K562 (cell line): ENCODE results near the gene GCHFR. TPM values are rescaled to one million over a fixed set of nuclear protein-coding genes. Genes with fewer than 3 reads are reported as not detected.
A peak's percentile ranks its signal among the peaks of the same experiment; 100 is the strongest.

Experiments used
- ATAC-seq: fragments of 200-7000 bp; cut with Tn5 transposase; 3 replicates; pipeline ENCODE4 v1.9.1; 2020; ENCODE audit warnings: moderate library complexity
- BruUV-seq: library from RNA; stranded (reverse); fragments of 400-500 nt; replicated peaks from 2 replicates; lab custom pipeline; 2021; lab: Mats Ljungman, UMichigan
- CTCF ChIA-PET: fragments of 300-600 bp; formaldehyde crosslinking; extraction: SDS; loops from one replicate; lab custom pipeline; 2021; ENCODE audit warnings: low intra/inter-chr PET ratio; lab: Yijun Ruan, JAX
- POLR2A ChIA-PET: fragments of 300-600, 350-650 bp; sonication (Branson Sonifier 250); formaldehyde crosslinking; extraction: SDS; loops from one replicate; lab custom pipeline; 2021; ENCODE audit warnings: antibody characterized with exemption, inconsistent platforms; lab: Yijun Ruan, JAX
- DNase-seq, 4 experiments: peaks; one replicate each; pipeline versions ENCODE4 v3.0.0 to v3.0.0-alpha.2; 2011 to 2018; ENCODE audit warnings: low spot score in 3 of 4, mixed read lengths in 3 of 4; ENCODE audit errors: extremely low read depth in 1 of 4
- FAIRE-seq: peaks from 2 replicates; lab custom pipeline; 2011; peaks lifted over from hg19 to GRCh38; lab: Jason Lieb, UNC
- H2AFZ ChIP-seq: 2 replicates; pipeline ENCODE4 v1.6.0; 2011; ENCODE audit warnings: low read depth, low read length, control low read depth, inconsistent platforms
- H3K27ac ChIP-seq: fragments of 200-600 bp; 3 replicates; pipeline ENCODE4 v1.8.0; 2011; ENCODE audit warnings: low read depth, mild to moderate bottlenecking, control low read depth, inconsistent platforms, low read length, moderate library complexity, mixed read lengths; ENCODE audit errors: extremely low read depth
- H3K27me3 ChIP-seq, 2 experiments: fragments of 300-600 bp in 1 of 2; 2 replicates in 1 of 2; 3 replicates in 1 of 2; pipeline versions ENCODE4 v1.6.0 to v1.8.0; 2011; ENCODE audit warnings: inconsistent platforms in 2 of 2, low read length in 2 of 2, mild to moderate bottlenecking in 1 of 2, mixed read lengths in 1 of 2, moderate library complexity in 1 of 2; ENCODE audit not compliant: control insufficient read depth in 2 of 2, insufficient read depth in 2 of 2
- H3K36me3 ChIP-seq: fragments of 300-600 bp; 3 replicates; pipeline ENCODE4 v1.8.0; 2011; ENCODE audit warnings: mild to moderate bottlenecking, low read length, inconsistent platforms; ENCODE audit not compliant: control insufficient read depth, insufficient read depth
- H3K4me1 ChIP-seq, 2 experiments: fragments of 200-600 bp in 1 of 2; replicated peaks in 1 of 2; 2 replicates in 1 of 2; 3 replicates in 1 of 2; pipeline versions ENCODE4 v1.5.1 to v1.8.0; 2011; ENCODE audit warnings: inconsistent platforms in 2 of 2, low read length in 2 of 2, mild to moderate bottlenecking in 1 of 2, mixed read lengths in 1 of 2, moderate library complexity in 1 of 2; ENCODE audit not compliant: control insufficient read depth in 2 of 2, insufficient read depth in 2 of 2
- H3K4me2 ChIP-seq: 2 replicates; pipeline ENCODE4 v1.6.1; 2011; ENCODE audit warnings: low read length, control low read depth, inconsistent platforms, mixed read lengths; ENCODE audit not compliant: insufficient read depth
- H3K4me3 ChIP-seq: fragments of 200-600 bp; sonication (generic), shearing (Covaris generic); 2 replicates; pipeline ENCODE4 v1.5.1; 2016; ENCODE audit warnings: control low read depth, inconsistent platforms
- H3K79me2 ChIP-seq: fragments of 200-600 bp; 3 replicates; pipeline ENCODE4 v1.8.0; 2011; ENCODE audit warnings: low read length, inconsistent platforms; ENCODE audit not compliant: control insufficient read depth, insufficient read depth
- H3K9ac ChIP-seq, 2 experiments: 2 replicates each; pipeline versions ENCODE4 v1.6.0 to v1.6.1; 2011; ENCODE audit warnings: low read depth in 2 of 2, low read length in 2 of 2, control low read depth in 1 of 2, inconsistent platforms in 1 of 2, mild to moderate bottlenecking in 1 of 2, mixed read lengths in 1 of 2; ENCODE audit not compliant: insufficient read depth in 1 of 2
- H3K9me1 ChIP-seq: one replicate; pipeline ENCODE4 v1.6.0; 2011; ENCODE audit warnings: inconsistent platforms, mild to moderate bottlenecking, low read length, moderate library complexity; ENCODE audit not compliant: control insufficient read depth, insufficient read depth
- H3K9me3 ChIP-seq: replicated peaks from 2 replicates; pipeline ENCODE4 v1.5.1; 2011; ENCODE audit warnings: low read depth, low read length, inconsistent platforms; ENCODE audit not compliant: control insufficient read depth, insufficient read depth
- H4K20me1 ChIP-seq: replicated peaks from 2 replicates; pipeline ENCODE4 v1.6.1; 2011; ENCODE audit warnings: low read length, inconsistent platforms, mixed read lengths; ENCODE audit not compliant: control insufficient read depth, insufficient read depth
- ZNF239 ChIP-seq: fragments of 250-450 bp; sonication (Bioruptor Pico); IDR thresholded peaks from 2 replicates; pipeline ENCODE4 v1.4.0; 2020; ENCODE audit warnings: mild to moderate bottlenecking
- ZNF592 ChIP-seq: fragments of 450-650 bp; IDR thresholded peaks from 2 replicates; pipeline ENCODE4 v1.6.1; 2017; ENCODE audit warnings: antibody characterized with exemption, mild to moderate bottlenecking
- WGBS: fragments of 100-300 bp; shearing (Covaris generic); methylation state at CpG from one replicate; pipeline ENCODE4 v1.1.6; 2016; ENCODE audit warnings: low coverage, mixed read lengths; ENCODE audit not compliant: insufficient coverage; ENCODE audit errors: missing lambda C conversion rate; 5-methylcytosine and 5-hydroxymethylcytosine counted together
- in situ Hi-C: fragments of 300-500 bp; cut with MboI; formaldehyde crosslinking; loops from 4 replicates; pipeline ENCODE4 v1.15.0; 2018; ENCODE audit warnings: inconsistent platforms, mixed read lengths
- intact Hi-C: fragments of 100-400 bp; cut with micrococcal nuclease; formaldehyde crosslinking; loops from 2 replicates; pipeline ENCODE4 v1.14.2; 2022
- polyA plus RNA-seq, 8 experiments: library from polyadenylated mRNA; depleted of rRNA in 4 of 8; stranded (reverse) in 5 of 8; unstranded in 3 of 8; fragments of >200 nt; fragmentation: Nextera tagmentation in 2 of 8; fragmentation: Illumina TruSeq in 1 of 8; extraction: Ambion mirVana in 2 of 8; extraction: Trizol in 1 of 8; gene quantifications; 2 replicates each; pipeline versions ENCODE4 v1.2.1 to v1.2.3, GENCODE V29; 2011 to 2014; ENCODE audit warnings: inconsistent platforms in 1 of 8, missing spikeins in 1 of 8
- total RNA-seq, 7 experiments: library from RNA; depleted of rRNA in 6 of 7; stranded (reverse); fragments of >200 nt in 6 of 7; fragmentation: Illumina TruSeq in 2 of 7; extraction: Trizol in 2 of 7; gene quantifications; 2 replicates each; pipeline versions ENCODE4 v1.2.1 to v1.2.3, GENCODE V29; 2011 to 2021; ENCODE audit warnings: low replicate concordance in 1 of 7
- TF ChIP-seq, protein P1 (sequence below): IDR thresholded peaks from 3 replicates; pipeline ENCODE4 v1.6.1; 2011; ENCODE audit warnings: borderline replicate concordance, mild to moderate bottlenecking; ENCODE audit not compliant: insufficient read length, insufficient read depth

The GCHFR gene
- total and polyA plus RNA-seq, 9 of the 15 experiments (the other 6 are each of a cell fraction or from before 2014, with no cell fraction given): 8.7 to 83.5 (median 20.8) TPM

DNA sequence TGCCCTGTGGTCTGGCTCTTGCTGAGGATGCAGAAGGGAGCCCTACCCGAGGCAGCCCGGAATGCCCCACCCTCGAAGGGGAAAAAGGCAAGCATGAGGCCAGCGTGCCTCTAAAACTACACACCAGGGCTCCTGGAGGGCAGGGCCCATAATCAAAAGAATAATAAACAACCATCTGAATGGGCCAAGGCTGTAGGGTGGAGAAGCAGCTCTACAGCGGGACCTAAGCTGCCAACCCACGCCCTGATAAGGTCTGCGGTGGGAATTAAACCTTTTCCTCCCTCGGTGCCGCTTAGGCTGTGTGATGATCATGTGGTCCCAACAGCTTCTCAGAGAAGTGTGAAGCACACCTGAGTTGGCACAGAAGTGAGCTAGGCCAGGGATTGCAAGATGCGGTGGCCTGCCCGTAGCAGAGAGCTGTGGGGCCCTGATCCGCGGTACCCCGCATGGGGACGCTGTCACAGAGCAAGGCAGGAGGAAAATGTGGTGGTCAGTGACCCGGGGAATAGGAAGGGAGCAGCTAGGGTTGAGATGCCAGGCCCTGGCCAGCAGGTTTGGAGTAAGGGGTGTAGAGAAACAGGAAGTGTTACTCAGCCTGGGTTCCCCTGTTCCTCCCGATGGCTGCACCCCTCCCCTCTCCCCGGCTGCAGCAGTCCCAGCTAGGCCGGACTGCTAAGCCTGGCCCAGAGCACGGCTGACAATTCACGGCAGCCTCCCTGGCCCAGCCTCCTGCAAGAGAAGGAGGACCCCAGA, 4.8 kb downstream of the GCHFR start:
- in situ Hi-C loops: no loop called here
- ChIA-PET POLR2A (no interaction called here), CTCF (no interaction called here)
- no peak overlapping the region for H3K4me2 ChIP-seq
- DNase-seq (no peak), ATAC-seq (no peak), FAIRE-seq (no peak)
- H3K9ac ChIP-seq: peak overlapping the region in 1 of 2 experiments; percentile 24; a peak in 1 of 4 replicates
- TF ChIP-seq, protein P1, sequence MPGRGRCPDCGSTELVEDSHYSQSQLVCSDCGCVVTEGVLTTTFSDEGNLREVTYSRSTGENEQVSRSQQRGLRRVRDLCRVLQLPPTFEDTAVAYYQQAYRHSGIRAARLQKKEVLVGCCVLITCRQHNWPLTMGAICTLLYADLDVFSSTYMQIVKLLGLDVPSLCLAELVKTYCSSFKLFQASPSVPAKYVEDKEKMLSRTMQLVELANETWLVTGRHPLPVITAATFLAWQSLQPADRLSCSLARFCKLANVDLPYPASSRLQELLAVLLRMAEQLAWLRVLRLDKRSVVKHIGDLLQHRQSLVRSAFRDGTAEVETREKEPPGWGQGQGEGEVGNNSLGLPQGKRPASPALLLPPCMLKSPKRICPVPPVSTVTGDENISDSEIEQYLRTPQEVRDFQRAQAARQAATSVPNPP: no peak
- TF ChIP-seq ZNF239 (CRISPR knock-in tag) (peak; percentile 52; the same call in 1 of the 2 replicates), ZNF592 (no peak)
- peaks cover 26% of the 10 kb centered on the region; the same call in 1 of the 3 replicates for H3K36me3 ChIP-seq
- BruUV-seq: no TSS peak
- H3K79me2 ChIP-seq: no peaks in the 10 kb centered on the region
- no peak overlapping the region for H3K27ac ChIP-seq
- H3K4me1 ChIP-seq: peaks cover 16 to 59% of the 10 kb centered on the region in 2 experiments; a peak in 4 of 5 replicates
- H3K27me3 ChIP-seq: no peaks in the 10 kb centered on the region
- intact Hi-C loops: loop anchor here (10.0 kb wide), 1 partner anchor 174 kb away; the partner anchor contains the start of gene KNL1
- H4K20me1 ChIP-seq: no peaks in the 10 kb centered on the region; the same call in none of the 2 replicates
- H2AFZ ChIP-seq: no peak overlapping the region
- H3K9me1 ChIP-seq: no peaks in the 10 kb centered on the region
- no peaks in the 10 kb centered on the region for H3K9me3 ChIP-seq
- H3K4me3 ChIP-seq: no peak overlapping the region
- WGBS: 82% methylated on average over 14 of the region's 21 CpGs
